K562 (cell line): ENCODE results near the gene RABIF. TPM values are rescaled to one million over a fixed set of nuclear protein-coding genes. Genes with fewer than 3 reads are reported as not detected.
A peak's percentile ranks its signal among the peaks of the same experiment; 100 is the strongest.

Source experiments
- ARID1B ChIP-seq: fragments of 450-650 bp; IDR thresholded peaks from 2 replicates; pipeline ENCODE4 v1.6.1; 2016; ENCODE audit warnings: antibody characterized with exemption, mild to moderate bottlenecking, inconsistent platforms
- ESRRB ChIP-seq: fragments of 250-450 bp; sonication (Bioruptor Pico); IDR thresholded peaks from 2 replicates; pipeline ENCODE4 v1.5.0; 2020; ENCODE audit warnings: mild to moderate bottlenecking, moderate library complexity, borderline replicate concordance
- GABPB1 ChIP-seq: sonication (generic); formaldehyde crosslinking; IDR thresholded peaks from 2 replicates; pipeline ENCODE4 v1.8.0; 2022; ENCODE audit warnings: mild to moderate bottlenecking, missing genetic modification reagents
- LARP7 ChIP-seq: fragments of 450-650 bp; IDR thresholded peaks from 2 replicates; pipeline ENCODE4 v1.6.1; 2016
- MCM2 ChIP-seq: fragments of 450-650 bp; IDR thresholded peaks from 2 replicates; pipeline ENCODE4 v1.6.1; 2017; ENCODE audit warnings: low read depth, mild to moderate bottlenecking
- MECOM ChIP-seq: fragments of 250-450 bp; sonication (Bioruptor Pico); IDR thresholded peaks from 2 replicates; pipeline ENCODE4 v1.8.0; 2022; ENCODE audit warnings: inconsistent platforms
- NCOA6 ChIP-seq: fragments of 450-650 bp; IDR thresholded peaks from 2 replicates; pipeline ENCODE4 v1.6.1; 2017; ENCODE audit warnings: mild to moderate bottlenecking
- NR2C1 ChIP-seq, 2 experiments: fragments of 450-650 bp; IDR thresholded peaks; 2 replicates each; pipeline ENCODE4 v1.6.1; 2017; ENCODE audit warnings: mild to moderate bottlenecking in 2 of 2, antibody characterized with exemption in 1 of 2, inconsistent platforms in 1 of 2, missing compliant biosample characterization in 1 of 2, missing genetic modification characterization in 1 of 2
- PHTF2 ChIP-seq: fragments of 250-450 bp; sonication (Bioruptor Pico); IDR thresholded peaks from 2 replicates; pipeline ENCODE4 v1.5.0; 2021; ENCODE audit warnings: mild to moderate bottlenecking
- RBM34 ChIP-seq: fragments of 200-400 bp; formaldehyde crosslinking; IDR thresholded peaks from 2 replicates; pipeline ENCODE4 v1.6.1; 2018; ENCODE audit warnings: low read length, borderline replicate concordance; ENCODE audit not compliant: insufficient read depth
- SREBF2 ChIP-seq: sonication (generic); formaldehyde crosslinking; IDR thresholded peaks from 2 replicates; pipeline ENCODE4 v1.4.0; 2020; ENCODE audit warnings: mild to moderate bottlenecking, missing genetic modification reagents
- SRSF3 ChIP-seq: fragments of 200-400 bp; formaldehyde crosslinking; IDR thresholded peaks from 2 replicates; pipeline ENCODE4 v1.6.1; 2016; ENCODE audit warnings: mild to moderate bottlenecking, low read length, moderate library complexity; ENCODE audit not compliant: insufficient read depth
- TAF1 ChIP-seq: IDR thresholded peaks from 2 replicates; pipeline ENCODE4 v1.6.1; 2011; ENCODE audit warnings: mild to moderate bottlenecking, low read length, moderate library complexity; ENCODE audit not compliant: insufficient read depth, control insufficient read depth, severe bottlenecking; ENCODE audit errors: extremely low read depth
- VEZF1 ChIP-seq: fragments of 200-800 bp; sonication (Bioruptor generic); IDR thresholded peaks from 2 replicates; pipeline ENCODE4 v1.6.1; 2017; ENCODE audit warnings: missing genetic modification characterization, missing compliant biosample characterization
- ZBTB34 ChIP-seq: fragments of 250-450 bp; sonication (Bioruptor Pico); IDR thresholded peaks from 2 replicates; pipeline ENCODE4 v1.8.0; 2021; ENCODE audit warnings: mild to moderate bottlenecking, moderate library complexity
- ZFPM2 ChIP-seq: fragments of 250-450 bp; sonication (Bioruptor Pico); IDR thresholded peaks from 2 replicates; pipeline ENCODE4 v1.5.1; 2022; ENCODE audit warnings: mild to moderate bottlenecking
- ZNF586 ChIP-seq: fragments of 450-650 bp; formaldehyde crosslinking; conservative IDR thresholded peaks from 2 replicates; pipeline ENCODE4 v1.4.0; 2020; ENCODE audit warnings: mild to moderate bottlenecking, moderate library complexity
- ZNF699 ChIP-seq: fragments of 250-450 bp; sonication (Bioruptor Pico); IDR thresholded peaks from 2 replicates; pipeline ENCODE4 v1.8.0; 2021; ENCODE audit warnings: mild to moderate bottlenecking, moderate library complexity; ENCODE audit not compliant: insufficient replicate concordance
- ZNF830 ChIP-seq: fragments of 250-450 bp; sonication (Bioruptor Pico); IDR thresholded peaks from 2 replicates; pipeline ENCODE4 v1.5.0; 2021; ENCODE audit warnings: mild to moderate bottlenecking
- ZSCAN32 ChIP-seq: fragments of 450-650 bp; formaldehyde crosslinking; IDR thresholded peaks from 2 replicates; pipeline ENCODE4 v1.4.0; 2020; ENCODE audit warnings: mild to moderate bottlenecking, moderate library complexity
- polyA plus RNA-seq, 8 experiments: library from polyadenylated mRNA; depleted of rRNA in 4 of 8; stranded (reverse) in 5 of 8; unstranded in 3 of 8; fragments of >200 nt; fragmentation: Nextera tagmentation in 2 of 8; fragmentation: Illumina TruSeq in 1 of 8; extraction: Ambion mirVana in 2 of 8; extraction: Trizol in 1 of 8; gene quantifications; 2 replicates each; pipeline versions ENCODE4 v1.2.1 to v1.2.3, GENCODE V29; 2011 to 2014; ENCODE audit warnings: inconsistent platforms in 1 of 8, missing spikeins in 1 of 8
- total RNA-seq, 7 experiments: library from RNA; depleted of rRNA in 6 of 7; stranded (reverse); fragments of >200 nt in 6 of 7; fragmentation: Illumina TruSeq in 2 of 7; extraction: Trizol in 2 of 7; gene quantifications; 2 replicates each; pipeline versions ENCODE4 v1.2.1 to v1.2.3, GENCODE V29; 2011 to 2021; ENCODE audit warnings: low replicate concordance in 1 of 7
- TF ChIP-seq, protein P1 (sequence below): fragments of 250-450 bp; sonication (Bioruptor Pico); IDR thresholded peaks from 2 replicates; pipeline ENCODE4 v1.5.0; 2022; ENCODE audit warnings: mild to moderate bottlenecking
- TF ChIP-seq, protein P2 (sequence below): sonication (generic); formaldehyde crosslinking; IDR thresholded peaks from 2 replicates; pipeline ENCODE4 v1.9.0; 2022; ENCODE audit warnings: mild to moderate bottlenecking, missing genetic modification reagents

Gene RABIF
- total and polyA plus RNA-seq, 9 of the 15 experiments (the other 6 are each of a cell fraction or from before 2014, with no cell fraction given), result 7.4 to 20.1 (median 11.0) TPM

GRCh38 chr1:202926581-202927491 lies 37.9 kb upstream of the RABIF start, which contains the start of gene KLHL12 (continued):
- TF ChIP-seq, protein P1, sequence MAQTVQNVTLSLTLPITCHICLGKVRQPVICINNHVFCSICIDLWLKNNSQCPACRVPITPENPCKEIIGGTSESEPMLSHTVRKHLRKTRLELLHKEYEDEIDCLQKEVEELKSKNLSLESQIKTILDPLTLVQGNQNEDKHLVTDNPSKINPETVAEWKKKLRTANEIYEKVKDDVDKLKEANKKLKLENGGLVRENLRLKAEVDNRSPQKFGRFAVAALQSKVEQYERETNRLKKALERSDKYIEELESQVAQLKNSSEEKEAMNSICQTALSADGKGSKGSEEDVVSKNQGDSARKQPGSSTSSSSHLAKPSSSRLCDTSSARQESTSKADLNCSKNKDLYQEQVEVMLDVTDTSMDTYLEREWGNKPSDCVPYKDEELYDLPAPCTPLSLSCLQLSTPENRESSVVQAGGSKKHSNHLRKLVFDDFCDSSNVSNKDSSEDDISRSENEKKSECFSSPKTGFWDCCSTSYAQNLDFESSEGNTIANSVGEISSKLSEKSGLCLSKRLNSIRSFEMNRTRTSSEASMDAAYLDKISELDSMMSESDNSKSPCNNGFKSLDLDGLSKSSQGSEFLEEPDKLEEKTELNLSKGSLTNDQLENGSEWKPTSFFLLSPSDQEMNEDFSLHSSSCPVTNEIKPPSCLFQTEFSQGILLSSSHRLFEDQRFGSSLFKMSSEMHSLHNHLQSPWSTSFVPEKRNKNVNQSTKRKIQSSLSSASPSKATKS, result no peak
- TF ChIP-seq GABPB1 (CRISPR knock-in tag) (peak; percentile 85), ZNF586 (CRISPR knock-in tag) (no peak), MCM2 (no peak), ARID1B (peak; percentile 51), ZFPM2 (peak; percentile 71; the same call in 1 of the 2 replicates), ZSCAN32 (CRISPR knock-in tag) (peak; percentile 92), ZBTB34 (CRISPR knock-in tag) (no peak), ZNF830 (CRISPR knock-in tag) (no peak), MECOM (CRISPR knock-in tag) (no peak; the same call in 1 of the 2 replicates), NR2C1 (IDR thresholded peaks at IDR 0.05) (peak; percentile 79), NR2C1 (tag; IDR thresholded peaks at IDR 0.05) (peak; percentile 47), RBM34 (no peak), VEZF1 (peak; percentile 97), SREBF2 (no peak), NCOA6 (no peak), SRSF3 (no peak), ZNF699 (CRISPR knock-in tag) (no peak), PHTF2 (CRISPR knock-in tag) (no peak), LARP7 (no peak; the same call in 1 of the 2 replicates), ESRRB (CRISPR knock-in tag) (no peak), TAF1 (peak; percentile 83)
- TF ChIP-seq, protein P2, sequence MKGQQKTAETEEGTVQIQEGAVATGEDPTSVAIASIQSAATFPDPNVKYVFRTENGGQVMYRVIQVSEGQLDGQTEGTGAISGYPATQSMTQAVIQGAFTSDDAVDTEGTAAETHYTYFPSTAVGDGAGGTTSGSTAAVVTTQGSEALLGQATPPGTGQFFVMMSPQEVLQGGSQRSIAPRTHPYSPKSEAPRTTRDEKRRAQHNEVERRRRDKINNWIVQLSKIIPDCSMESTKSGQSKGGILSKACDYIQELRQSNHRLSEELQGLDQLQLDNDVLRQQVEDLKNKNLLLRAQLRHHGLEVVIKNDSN (CRISPR knock-in tag), result peak; percentile 99
